C4-2B (cell line): ENCODE data around the gene DENND2A.

Experiments
- H3K27ac ChIP-seq: fragments of 450-650 bp; 2 replicates; pipeline ENCODE4 v1.5.1; 2017
- ZFX ChIP-seq: fragments of 450-650 bp; IDR thresholded peaks from 2 replicates; pipeline ENCODE4 v1.6.1; 2017
- TF ChIP-seq, protein P1 (sequence below): fragments of 450-650 bp; conservative IDR thresholded peaks from 2 replicates; pipeline ENCODE4 v1.5.1; 2017; ENCODE audit warnings: mild to moderate bottlenecking

DENND2A gene

DNA sequence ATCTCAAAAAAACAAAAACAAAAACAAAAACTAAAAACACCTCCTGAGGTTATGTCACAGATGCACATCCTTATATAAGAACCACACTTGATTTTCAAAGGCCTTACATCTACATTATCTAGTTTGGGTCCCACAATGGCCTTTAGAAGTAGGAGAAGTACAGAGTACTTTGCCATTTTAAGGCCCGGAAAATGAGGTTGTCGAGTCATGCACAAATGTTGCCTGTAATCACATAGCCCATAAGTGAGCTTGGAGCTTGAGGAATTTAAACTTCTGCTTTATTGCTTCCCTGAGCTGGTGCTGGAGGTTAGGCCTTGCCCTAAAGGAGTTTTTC, 151.6 kb downstream of the DENND2A start:
- TF ChIP-seq ZFX, result no peak
- TF ChIP-seq, protein P1, sequence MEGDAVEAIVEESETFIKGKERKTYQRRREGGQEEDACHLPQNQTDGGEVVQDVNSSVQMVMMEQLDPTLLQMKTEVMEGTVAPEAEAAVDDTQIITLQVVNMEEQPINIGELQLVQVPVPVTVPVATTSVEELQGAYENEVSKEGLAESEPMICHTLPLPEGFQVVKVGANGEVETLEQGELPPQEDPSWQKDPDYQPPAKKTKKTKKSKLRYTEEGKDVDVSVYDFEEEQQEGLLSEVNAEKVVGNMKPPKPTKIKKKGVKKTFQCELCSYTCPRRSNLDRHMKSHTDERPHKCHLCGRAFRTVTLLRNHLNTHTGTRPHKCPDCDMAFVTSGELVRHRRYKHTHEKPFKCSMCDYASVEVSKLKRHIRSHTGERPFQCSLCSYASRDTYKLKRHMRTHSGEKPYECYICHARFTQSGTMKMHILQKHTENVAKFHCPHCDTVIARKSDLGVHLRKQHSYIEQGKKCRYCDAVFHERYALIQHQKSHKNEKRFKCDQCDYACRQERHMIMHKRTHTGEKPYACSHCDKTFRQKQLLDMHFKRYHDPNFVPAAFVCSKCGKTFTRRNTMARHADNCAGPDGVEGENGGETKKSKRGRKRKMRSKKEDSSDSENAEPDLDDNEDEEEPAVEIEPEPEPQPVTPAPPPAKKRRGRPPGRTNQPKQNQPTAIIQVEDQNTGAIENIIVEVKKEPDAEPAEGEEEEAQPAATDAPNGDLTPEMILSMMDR, result no peak

DNA sequence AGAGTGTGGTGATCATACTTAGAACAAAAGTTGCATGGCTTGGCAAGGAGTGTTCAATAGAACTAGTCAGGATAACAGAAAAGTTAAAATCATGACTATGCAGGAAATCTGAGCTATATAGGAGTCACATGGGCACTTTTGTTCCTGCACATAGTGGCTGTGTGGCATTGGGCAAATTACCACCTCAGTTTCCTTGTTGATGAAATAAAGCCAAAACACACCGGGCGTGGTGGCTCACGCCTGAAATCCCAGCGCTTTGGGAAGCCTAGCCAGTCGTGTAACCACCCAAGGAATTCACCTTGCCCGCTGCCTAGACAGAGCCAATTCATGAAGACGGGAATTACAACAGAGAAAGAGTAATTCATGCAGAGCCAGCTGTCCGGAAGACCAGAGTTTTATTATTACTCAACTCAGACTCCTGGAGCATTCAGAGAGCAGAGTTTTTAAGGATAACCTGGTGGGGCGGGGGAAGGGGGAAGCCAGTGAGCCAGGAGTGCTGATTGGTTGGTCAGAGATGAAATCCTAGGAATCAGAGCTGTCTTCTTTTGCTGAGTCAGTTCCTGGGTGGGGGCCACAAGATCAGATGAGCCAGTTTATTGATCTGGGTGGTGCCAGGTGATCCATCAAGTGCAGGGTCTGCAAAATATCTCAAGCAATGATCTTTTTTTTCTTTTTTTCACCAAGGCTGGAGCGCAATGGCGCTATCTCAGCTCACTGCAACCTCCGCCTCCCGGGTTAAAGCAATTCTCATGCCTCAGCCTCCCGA, 154.9 kb downstream of the DENND2A start:
- no peak overlapping the region for H3K27ac ChIP-seq

More for the DNA sequence above, 151.6 kb downstream of the DENND2A start:
- H3K27ac ChIP-seq, result no peak overlapping the region

DNA sequence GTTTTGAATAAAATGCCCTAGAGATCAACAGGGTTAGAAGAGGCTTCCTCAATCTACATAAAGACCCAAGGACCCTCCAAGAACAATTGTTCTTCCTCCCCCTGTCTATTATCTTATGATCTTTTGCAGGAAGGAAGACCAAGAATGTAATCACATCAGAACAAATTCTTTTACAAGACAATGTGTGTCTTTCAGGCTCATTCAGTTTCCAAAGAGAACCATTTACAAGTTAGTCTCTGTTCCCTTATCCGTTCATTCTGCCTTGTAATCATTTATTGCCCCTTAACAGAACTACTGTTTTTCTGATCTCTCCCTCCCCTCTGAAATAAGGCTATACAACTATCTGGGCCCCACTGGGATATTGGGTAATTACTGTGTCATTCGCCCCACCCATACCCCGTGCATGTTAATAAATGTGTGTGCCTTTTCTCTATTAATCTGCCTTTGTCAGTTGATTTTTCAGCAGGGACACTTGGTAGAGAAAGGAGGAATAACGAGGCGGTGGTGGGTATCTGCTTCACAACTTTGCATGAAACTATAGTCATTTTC, 155.6 kb downstream of the DENND2A start:
- no peak overlapping the region for H3K27ac ChIP-seq
- TF ChIP-seq ZFX, result no peak

More for the DNA sequence above, 154.9 kb downstream of the DENND2A start:
- no peak for TF ChIP-seq ZFX
- TF ChIP-seq, protein P1, result no peak

DNA sequence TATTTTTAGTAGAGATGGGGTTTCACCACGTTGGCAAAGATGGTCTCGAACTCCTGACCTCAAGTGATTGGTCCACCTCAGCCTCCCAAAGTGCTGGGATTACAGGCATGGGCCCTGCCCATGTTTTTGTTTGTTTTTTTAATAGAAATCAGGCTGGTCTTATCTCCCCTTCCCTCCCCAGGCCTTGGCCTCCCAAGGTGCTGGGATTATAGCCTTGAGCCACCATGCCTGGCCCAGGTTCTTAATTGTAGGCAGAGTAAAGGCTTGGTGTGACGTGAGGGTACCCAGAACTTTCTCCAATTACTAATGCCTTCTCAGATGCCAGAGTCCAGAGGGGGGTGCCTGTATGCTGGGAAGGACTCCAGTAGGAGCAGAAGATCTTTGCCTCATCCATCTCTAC, 156.1 kb downstream of the DENND2A start:
- TF ChIP-seq, protein P1, result no peak
- no peak for TF ChIP-seq ZFX
- no peak overlapping the region for H3K27ac ChIP-seq

DNA sequence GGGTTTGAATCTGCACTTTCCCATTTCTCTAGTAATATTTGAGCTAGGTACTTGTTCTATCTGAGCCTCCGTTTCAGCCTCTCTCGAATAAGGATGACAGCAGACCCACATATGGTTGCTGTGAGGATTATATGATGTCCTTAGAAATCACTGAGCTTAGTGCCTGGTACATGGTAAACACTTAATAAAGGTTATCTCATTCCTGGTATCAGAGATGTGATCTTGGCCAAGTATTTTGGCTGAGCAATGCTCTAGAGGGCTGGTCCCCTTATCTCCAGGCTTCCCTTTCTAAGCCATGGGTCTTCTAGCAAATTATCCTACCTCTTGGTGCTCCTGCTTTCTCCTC, 160.9 kb downstream of the DENND2A start:
- TF ChIP-seq ZFX, result no peak
- TF ChIP-seq, protein P1, result no peak
- peak overlapping the region; percentile 84 for H3K27ac ChIP-seq

DNA sequence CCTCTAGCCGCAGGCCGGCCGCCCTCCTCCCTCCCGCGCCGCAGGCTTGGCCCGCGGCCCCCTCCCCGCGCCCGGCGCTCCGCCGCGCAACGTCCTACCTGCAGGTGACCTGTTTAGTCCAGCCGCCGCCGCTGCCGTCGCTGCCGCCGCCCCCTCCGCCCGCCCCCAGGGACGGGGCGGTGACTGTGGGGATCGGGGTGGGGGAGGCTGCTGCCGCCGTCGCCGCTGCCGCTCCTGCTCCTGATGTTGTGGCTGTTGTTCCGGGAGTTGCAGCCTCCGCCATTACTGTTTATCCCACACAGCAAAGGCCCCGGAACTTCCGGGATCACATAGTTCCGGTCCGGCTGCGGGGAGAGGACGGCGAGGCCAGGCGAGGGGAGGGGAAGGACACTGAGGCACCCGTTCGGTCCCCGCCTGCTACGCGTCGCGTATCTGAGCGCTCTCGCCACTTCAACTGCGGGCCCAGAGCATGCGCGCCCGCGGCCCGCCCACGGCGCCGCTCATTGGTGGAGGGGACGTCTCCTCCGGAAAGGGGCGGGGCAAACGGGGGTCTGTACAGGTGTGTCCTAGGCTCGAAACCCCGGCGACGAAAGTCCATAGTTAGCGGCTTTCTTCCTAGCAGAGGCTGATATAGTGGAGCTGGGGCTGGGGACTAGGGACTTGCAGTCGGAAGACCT, 161.4 kb downstream of the DENND2A start, which contains the start of gene MKRN1:
Gene MKRN1, minus strand, starts transcription at position 444 of the 677 bp plus-strand sequence. Its CDS starts 161 bp downstream, at position 283.
- TF ChIP-seq ZFX, result peak; percentile 87; the same call in 1 of the 2 replicates
- TF ChIP-seq, protein P1, result no peak
- peak within 1 kb of the TSS; percentile 84 for H3K27ac ChIP-seq

DNA sequence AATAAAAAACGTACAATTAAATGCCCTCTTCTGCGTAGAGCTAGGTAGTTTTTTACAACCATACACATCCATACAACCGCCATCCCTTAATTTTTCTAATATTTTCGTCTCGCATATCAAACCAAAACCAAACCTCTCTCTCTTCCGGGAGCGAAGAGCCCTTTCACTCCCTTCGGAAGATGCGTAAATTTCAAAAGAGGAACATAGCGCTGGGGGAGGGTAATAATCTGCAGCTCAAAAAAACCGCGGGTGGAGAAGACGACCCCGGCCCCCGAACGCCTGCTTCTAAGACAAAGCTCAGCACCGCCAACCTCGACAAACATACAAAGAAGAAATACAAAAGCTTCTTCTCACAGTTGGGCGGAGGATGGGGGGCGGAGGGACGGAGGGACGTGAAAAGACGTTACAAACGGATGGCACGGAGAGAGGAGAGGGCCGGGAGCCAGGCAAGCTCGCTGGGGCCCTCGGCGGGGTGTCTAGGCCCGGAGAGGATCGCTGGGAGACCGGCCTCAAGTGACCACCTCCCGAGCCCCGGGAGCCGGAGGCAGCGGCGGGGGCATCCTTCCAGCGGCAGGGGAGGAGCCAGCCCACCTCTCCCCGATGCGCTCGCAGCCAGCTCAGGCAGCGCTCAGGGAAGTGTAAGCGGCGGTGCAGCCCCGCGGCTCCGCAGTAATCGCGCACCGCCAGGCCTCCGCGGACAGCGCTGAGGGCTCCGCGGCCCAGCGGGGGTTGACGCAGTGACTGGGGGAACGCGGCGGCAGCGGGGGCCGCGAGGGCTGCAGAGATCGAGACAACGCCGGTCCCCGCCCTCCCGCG, 162.2 kb downstream of the DENND2A start:
- TF ChIP-seq, protein P1, result no peak
- TF ChIP-seq ZFX, result peak; percentile 95; the same call in 1 of the 2 replicates
- peak overlapping the region; percentile 84 for H3K27ac ChIP-seq
